A673 (cell line): ENCODE measurements around the gene OR4D2.

Experiments
- CTCF ChIP-seq: fragments of 300-800, 200-600 bp; sonication (generic); conservative IDR thresholded peaks from 2 replicates; pipeline ENCODE4 v1.5.1; 2017; ENCODE audit warnings: low read depth, mild to moderate bottlenecking, antibody characterized with exemption, low read length, moderate library complexity, mixed read lengths
- EZH2 ChIP-seq: fragments of 200-600 bp; sonication (generic); IDR thresholded peaks from 2 replicates; pipeline ENCODE4 v1.6.1; 2017; ENCODE audit warnings: borderline replicate concordance, low read depth, mild to moderate bottlenecking, mixed read lengths, antibody characterized with exemption, low read length; ENCODE audit not compliant: poor library complexity, severe bottlenecking

- TF ChIP-seq CTCF (0 out of 2 replicates have a peak, but pooled peaks have one; percentile 21), EZH2 (no peak)
These were observed 27.0 kb downstream of the OR4D2 start for GRCh38 chr17:58193641-58194255.
